Activated CD4-positive, CD25-positive, alpha-beta regulatory T cell treated with anti-CD3 and anti-CD28 coated beads, Interleukin-2, amount 50 U/mL, for 16 hours (primary cell): ENCODE measurements around the gene PSMD5.

ENCODE experiments used
- DNase-seq: peaks from one replicate; pipeline ENCODE4 v3.0.0-alpha.2; 2020; ENCODE audit warnings: low read depth, low spot score

Gene PSMD5

DNA sequence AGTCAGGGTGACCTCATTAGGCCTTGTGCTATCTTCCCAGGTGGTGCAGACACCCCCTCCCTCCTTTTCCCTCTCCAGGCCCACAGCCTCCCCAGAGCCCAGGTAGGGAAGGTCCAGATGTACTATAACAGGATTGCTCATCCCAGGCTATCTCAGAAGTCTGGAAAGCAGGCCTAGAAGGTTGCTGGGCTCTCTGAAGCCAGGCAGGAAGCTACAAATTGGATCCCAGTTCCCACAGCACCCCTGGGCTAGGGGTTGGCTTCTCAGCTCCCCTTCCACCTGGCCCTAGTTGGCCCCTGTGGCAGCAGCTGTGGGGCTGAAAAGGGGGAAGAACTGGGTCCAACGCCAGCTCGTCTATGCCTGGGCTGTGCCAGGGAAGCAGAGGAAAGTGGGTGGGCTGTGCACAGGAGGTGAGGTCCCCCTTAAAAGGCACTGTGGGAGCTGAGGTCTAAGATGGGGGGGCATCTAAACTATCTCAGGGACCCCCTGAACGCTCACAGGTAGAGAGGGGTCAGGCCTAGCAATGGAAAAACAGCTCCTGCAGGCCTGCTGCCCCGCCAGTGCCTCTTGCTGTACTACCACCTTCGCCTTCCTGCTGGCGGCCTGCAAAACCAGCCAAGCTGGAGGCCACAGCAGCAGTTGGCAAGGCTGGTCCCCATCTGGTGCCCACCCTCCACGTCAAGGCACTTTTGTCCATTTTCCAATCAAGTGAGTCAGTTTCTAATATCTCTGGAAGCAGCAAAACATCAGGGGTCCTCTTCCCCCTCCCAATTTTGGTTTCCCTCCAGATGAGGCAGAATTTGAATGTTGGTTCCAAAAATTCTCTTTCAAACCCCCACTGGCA is 13.3 kb upstream of the PSMD5 start:
- no peak for DNase-seq

DNA sequence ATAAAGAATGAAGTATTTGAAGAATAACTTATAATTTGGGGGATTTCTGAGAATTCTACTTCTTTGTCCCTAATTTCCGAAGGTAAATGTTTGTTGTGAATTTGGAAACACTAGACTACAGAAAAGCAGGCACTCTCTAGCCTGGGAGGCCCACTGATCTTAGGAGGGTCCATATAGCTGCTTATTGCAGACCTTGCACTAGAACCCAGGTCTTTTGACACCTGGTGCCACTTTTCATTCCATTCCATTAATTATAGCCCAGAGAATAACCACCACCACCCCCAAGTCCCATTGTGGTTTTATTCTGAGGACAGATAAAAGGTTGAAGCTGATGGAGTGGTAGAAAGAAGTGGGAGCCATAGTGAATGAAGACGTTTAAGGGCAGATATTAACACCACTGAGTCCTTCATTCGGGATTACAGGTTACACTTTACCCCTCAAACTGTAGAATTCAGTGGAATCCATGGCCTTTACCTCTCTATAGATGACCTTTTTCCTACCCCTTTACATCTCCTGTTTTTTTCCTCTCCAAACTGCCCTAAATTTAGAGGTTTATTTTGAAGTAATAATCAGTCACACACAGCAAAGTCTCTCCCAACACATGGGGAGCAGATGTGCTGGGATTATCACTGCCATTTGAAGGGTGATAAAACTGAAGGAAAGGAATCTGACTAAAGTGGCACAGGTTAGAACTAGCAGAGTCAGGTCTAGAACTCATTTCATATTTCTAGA is 12.0 kb upstream of the PSMD5 start:
- DNase-seq: no peak

DNA sequence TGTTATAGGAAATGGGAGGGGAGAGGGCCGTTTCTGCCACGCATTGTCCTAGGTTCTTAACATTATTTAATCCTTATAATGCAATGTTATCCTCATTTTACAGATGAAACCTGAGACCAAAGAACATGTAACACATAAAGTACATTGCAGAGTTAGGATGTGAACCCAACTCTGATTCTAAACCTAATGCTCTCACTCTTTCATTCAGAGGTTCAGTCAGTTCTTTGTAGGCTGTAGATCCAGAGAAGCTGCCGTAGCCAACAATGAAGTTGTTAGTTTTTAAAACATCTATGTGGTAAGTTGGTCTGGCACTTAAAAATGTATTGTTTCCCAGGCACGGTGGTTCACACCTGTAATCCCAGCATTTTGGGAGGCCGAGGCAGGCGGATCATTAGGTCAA is 10.5 kb upstream of the PSMD5 start:
- no peak for DNase-seq

DNA sequence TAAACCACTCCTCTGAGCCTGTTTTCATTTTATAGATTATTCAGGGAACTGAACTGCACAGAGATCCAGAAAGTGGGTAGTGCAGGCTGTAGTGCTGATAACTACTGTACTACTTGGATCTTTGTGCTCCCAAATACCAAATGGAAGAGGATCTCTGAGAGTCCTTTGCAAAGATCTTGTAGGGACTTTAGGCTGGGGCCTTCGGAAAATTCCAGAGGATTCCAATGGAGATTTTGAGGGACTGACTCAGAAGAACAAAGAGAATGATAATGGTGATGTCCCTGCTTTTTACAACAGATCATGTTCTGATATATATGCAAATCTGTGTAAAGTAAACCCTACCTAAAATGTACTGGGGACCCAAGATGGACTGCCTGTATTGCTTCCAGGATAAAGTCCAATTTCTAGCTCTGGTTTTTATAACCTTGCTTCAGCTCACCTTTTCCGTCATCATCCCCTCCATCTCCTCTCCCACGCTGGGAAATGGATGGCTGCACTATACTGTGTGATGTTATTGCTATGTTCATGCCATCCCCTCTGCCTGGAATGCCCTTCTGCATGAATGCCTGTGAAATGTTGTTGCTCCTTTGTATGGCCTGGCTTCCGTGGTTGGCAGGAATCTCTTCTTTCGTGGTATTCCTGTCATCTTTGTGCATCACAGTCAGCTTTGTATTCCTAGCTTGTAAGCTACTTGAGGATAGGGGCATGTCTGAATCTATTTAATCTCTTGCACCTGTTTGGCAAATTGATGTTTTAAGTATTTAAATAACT is 9.7 kb upstream of the PSMD5 start:
- no peak for DNase-seq

DNA sequence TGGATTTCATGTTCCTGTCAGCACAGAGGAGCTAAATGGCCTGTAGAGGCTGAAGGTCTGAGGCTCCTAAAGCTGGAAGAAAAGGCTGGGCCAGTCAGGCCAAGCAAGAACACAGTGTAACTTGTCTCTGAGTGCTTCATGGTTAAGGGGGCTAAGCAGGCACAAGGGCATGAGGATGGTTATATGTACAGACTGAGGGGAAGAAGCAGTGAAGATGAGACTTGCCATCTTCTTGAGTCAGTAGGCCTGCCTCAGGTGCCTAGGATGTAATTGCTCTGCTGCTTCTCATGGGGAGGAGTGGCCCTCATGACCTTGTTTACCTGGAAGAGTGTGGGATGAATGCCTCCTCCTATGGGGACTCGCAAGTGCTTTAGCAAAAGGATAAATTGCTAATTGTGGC is 8.7 kb upstream of the PSMD5 start:
- no peak for DNase-seq

DNA sequence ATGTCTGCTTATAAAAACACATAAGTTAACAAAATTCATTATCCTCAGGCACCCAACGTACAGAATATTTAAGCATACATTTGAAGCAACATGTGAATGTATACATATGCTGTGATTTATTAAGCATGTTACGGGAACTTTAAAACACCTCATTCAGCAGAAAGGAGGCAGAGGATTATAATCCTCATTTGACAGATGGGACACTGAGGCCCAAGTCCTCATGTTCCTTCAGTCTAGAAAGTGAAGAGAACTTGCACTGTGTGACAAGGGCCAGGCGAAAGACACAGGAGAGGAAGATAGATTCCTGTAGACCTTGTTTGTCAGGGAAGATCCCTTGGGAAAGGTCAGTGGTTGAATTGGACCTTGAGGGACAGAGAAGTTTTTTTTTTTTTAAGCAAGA is 7.6 kb upstream of the PSMD5 start:
- DNase-seq: no peak

DNA sequence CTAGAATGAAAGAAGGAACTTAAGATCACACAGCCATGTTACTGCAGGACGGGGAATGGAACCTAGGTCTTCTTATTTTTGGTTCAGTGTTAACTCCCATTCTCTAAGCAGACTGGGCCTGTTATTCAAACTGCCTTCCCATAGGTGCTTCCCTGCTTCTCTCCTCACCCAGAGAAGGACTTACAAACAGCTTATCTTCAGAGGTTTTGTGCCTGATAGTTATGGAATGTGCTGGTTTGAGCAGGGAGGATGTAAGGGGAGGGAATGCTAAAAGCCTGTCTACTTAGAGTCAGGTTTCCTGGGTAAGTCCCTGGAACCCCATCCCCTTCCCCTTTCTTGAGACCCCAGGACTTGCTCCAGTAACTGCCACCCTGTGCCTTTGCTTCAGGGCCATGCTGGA is 4.2 kb upstream of the PSMD5 start:
- no peak for DNase-seq

DNA sequence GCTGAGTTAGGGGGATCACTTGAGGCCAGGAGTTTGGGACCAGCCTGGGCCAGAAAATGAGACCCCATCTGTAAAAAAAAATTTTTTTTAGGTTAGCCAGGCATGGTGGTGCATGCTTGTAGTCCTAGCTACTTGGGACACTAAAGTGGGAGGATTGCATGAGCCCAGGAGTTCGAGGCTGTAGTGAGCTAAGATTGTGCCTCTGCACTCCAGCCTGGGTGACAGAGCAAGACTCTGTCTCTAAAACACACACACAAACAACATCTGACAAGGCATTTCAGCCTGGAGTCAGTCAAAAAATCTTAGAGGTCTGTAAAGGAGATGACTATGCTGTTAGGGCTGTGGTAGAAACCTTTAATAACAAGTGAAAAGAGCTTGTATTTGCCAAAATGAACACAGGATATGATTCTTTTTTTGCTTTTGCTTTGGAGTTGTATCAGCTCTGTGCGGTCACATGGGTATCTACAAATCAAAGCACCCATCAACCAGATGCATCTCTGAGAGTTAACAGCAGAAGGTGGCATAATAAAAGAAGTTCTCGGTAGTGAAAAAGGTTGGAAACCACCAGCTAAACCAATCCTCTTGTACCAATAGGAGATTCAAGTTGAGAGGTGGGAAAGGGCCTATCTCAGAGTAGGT is 3.6 kb upstream of the PSMD5 start:
- DNase-seq: no peak

DNA sequence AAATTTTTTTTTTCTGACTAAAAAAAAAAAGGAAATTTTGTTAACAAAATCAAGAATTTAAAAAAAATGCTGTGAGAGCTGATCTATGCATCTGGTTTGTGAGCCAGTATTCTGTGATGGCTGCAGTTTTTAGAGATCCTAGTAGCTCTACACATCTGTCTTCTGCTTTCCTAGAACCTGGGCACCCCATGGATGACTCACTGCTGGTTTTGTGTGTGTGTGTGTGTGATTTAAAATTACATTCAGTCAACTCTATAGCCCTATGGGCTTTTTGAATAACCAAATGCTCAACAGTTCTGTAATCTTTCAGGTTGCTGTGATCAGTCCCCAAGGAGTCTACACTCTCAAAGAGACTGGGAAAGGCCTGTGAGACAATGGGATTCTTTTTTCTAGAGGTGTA is 2.5 kb upstream of the PSMD5 start:
- DNase-seq: no peak

DNA sequence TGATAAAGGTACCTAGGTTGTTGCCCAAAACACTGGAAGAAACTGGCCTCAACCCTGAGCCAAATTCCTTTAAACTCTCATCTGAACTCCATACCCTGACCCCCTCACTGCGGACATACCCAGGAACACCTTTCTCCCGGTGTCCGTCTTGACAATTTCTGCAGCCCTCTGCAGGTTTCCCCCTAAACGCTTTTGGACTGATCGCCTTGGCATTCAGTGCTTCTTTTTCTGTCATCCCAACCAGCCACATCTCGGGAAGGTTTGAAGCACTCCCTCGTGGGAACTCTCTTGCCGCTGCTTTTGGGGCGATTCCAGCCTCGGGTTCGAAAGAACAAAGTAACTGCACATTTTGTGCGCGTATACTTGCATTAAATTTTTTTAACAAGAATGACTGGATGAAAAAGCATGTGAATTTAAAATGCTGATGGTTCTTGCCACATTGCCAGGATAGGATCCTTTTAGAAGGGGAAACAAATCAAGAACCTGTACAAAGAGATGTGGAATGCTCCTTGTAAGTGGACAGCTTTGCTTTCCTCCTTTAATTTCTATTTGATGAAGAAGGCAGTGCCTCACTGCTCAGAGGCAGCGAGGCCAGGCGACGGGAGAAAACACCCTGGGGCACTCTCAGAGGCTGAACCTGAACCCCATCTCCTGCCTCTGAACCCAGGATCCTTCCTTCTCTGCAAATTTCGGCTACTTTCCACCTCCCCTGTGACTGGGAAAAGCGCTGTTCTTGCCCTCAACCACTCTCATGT is 615 bp downstream of the PSMD5 start:
- no peak for DNase-seq

DNA sequence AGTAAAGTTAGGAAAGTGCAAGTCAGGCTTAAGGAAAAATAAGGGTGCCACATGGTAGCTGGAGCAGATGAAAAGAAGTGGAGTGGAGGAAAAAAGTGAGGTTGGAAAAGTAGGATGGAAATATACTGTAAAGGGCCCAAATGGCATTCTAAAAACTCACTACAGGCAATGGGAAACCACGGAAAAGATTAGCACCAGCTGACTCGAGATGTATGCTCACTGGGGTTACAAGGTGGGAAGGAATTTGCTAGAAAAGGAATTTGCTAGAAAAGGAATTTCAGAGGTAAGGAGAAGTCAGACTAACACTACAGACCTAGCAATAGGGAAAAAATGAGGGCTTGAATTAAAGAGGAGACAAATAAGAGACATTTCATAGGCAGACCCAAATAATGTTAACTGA is 3.6 kb downstream of the PSMD5 start:
- no peak for DNase-seq

DNA sequence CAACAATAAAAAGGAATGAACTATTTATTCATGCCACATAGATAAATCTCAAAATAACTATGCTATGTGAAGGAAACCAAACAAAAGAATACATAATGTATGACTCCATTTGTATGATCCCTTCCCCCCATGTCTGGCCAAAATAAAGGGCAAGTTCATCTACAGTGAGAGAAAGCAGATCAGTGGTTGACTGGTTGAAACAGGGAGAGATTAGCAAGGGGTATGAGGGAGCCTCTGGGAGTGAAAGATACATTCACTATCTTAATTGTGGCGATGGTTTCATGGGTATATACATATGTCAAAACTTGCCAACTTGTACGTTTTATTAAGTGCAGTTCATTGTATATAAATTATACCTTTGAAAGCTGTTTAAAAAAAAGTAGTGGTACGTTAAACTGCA is 4.8 kb downstream of the PSMD5 start:
- no peak for DNase-seq

DNA sequence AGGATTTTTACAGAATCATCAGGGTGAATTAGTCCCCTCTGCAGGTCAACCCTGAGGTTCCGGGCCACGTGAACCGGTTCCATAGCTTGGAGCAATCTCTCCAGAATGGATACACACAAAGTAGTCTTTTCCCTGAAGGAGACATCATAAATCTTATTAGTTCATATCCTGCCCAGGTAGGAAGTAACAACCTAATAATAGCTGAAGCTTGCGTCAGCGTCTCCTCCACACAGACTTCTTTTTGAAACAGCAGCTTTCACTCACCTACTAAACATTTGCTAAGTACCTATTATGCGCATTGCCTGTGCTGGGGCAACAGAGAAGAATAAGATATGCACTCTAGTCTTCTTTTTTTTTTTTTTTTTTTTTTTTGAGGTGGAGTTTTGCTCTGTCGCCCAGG is 9.4 kb downstream of the PSMD5 start:
- DNase-seq: no peak

DNA sequence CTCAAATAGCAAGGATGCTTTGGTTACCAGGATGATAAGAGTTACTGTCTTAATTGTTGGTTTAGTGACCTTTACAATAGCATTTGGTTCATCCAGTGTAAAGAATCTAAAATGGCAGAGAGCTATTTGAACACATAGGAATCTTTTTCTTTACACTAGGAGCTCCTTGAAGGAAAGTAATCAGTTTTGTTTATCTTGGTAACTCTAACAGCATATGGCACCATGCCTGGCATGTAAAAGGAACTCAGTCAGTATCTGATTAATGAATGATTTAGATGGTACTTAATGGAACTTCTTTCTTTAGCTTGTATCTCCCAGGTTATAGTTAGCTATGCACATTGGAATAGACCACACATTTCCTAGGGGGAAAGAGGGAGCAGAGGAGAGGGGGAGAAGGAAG is 9.9 kb downstream of the PSMD5 start:
- DNase-seq: no peak

DNA sequence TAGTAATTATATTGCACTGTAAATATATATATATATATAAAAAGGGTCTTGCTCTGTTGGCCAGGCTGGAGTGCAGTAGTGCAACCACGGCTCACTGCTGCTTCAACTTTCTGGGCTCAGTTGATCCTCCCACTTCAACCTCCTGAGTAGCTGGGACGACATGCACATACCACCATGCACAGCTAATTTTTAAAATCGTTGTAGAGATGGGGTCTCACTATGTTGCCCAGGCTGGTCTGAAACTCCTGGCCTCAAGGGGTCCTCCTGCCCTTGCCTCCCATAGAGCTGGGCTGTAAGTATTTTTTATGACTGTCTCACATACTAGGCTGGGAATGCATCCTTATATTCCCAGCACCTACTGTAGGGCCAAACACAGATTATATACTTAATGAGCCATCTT is 11.9 kb downstream of the PSMD5 start:
- no peak for DNase-seq

DNA sequence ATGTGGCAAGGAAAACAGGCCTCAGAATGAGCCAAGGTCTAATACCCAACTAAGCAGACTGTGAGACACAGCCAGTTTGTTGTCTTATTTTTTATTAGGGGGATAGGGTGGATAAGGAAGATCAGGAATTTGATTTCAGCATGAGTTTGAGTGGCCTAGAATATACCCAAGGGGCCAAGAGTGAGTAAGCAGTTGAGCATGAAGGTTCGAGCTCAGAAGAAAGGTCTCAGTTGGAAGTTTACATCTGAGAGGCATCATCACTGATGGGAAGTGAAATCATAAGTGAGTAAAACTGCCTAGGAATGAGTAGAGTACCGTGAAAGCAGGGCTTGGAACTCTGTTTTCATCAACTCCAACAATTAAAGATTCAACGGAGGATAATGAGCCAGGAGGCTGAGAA is 12.6 kb downstream of the PSMD5 start:
- DNase-seq: no peak

DNA sequence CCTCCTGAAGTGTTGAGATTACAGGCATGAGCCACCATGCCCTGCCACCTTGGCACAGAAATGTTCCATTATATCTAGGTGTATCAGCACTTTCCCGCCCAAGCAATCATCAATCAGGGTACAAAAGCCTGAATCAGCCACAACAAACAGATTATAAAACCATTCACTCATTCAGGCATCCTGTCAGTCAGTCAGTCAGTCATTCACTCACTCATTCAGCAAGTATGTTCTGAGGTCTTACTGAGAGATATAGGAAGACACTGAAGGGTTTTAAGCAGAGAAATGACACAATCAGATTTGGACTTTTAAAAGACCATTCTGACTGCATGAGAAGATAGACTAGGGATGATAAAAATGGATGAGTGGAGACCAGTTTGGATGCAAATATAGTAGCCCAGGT is 13.1 kb downstream of the PSMD5 start:
- no peak for DNase-seq

DNA sequence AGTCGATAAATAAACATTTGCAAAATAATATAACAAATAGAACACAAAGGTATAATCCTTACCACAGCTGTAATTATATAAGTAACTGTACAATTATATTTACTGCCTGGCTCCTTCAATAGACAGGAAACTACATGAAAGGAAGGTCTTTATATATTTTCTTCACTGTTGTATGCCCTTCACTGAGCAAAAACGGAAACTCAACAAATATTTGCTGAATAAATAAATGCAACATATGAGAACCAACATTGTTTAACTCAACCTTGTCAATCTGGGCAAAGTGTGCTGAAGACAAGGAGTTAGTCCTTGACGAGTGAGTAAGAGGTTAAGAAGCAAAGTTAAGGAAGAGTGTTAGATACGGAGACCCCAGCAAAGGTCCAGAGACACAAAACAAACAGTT is 22.6 kb downstream of the PSMD5 start:
- DNase-seq: no peak

DNA sequence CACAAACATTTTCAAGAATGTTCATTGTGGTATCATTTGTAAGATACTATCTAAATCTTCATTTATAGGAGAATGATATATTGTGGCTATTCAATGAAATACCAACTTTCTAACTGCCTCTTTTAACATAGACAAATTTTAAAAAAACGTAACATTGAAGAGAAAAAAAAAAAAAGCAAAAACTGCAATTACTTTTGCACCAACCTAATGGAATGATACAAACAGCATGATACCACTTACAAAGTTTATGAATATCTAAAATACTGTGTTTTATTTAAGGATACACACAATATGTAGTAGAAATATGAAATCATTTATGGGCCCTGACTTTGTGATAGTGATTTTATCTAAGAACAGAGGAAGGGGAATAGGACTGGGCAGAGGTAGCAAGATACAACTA is 24.1 kb downstream of the PSMD5 start:
- no peak for DNase-seq

DNA sequence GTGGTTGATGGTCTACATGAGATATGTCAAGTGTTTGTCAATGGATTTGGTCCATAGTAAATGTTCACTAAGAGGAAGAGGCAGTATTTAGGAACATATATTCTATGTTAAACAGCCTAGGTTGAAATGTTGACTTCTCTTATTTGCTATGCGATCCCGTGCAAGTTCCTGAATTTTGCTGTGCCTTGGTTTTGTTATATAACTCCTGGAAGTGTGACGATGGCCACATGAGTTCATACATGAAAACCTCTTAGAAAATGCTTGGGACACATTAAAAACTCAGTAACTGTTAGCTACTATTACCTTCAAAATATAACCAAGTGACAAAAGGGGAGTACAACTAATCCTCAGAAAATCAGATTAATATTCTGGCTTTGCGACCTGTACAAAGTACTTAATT is 27.6 kb downstream of the PSMD5 start:
- DNase-seq: no peak

DNA sequence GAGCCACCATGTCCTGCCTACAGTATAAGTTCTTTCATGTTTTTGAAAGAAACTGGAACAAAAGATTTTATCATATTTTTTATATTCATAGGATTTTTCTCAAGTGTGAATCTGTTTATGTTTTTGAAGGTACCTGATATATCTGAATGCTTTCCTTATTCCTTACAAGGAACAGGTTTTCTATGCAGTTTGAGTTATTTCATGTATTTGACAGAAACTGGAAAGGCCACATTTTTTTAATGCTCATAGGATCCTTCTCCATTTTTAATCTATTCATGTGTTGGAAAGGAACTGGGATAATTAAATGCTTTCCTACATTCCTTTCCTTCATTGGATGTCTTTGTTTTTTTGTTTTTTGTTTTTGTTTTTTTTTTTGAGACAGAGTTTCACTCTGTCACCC is 33.8 kb downstream of the PSMD5 start:
- DNase-seq: no peak
